ENCODE data around the gene DOCK3.

DOCK3 gene

DNA sequence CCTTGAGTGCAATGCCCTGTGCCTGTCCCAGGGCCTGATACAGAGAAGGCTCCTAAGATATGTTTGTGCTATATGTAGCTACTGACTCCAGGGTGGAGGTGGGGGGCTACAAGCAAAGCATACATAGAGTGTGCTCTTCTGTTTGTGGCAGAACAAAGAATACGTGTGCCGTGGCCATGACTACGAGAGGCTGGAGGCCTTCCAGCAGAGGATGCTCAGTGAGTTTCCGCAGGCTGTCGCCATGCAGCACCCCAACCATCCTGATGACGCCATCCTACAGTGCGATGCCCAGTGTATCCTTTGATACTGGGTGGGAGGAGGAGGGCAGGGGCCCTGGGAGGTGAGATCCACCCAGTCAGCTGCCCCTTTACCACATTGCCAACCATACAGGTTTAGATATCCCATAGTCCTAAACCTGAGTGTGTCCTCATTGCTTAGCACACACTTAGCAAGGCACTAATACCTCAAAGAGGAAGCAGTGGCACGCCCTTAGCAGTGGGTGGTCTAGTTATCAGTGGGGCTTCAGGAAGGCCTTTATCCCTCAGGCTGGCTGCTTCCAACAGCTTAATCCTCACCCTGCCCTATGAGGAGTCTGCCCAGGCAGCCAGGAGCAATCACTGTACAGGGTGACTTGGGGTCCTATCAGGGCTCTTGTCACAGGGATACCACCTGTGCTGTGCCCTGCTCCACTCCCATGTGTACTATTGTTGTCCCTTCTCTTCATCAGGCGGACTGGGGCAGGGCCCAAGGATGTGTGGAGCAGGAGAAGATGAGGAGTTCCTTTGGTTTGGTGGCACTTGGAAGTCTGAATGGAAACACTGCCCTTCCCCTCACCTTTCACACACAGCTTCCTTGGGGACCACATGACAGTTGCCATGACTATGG is 680.2 kb downstream of the DOCK3 start:
- TF ChIP-seq, protein P1, sequence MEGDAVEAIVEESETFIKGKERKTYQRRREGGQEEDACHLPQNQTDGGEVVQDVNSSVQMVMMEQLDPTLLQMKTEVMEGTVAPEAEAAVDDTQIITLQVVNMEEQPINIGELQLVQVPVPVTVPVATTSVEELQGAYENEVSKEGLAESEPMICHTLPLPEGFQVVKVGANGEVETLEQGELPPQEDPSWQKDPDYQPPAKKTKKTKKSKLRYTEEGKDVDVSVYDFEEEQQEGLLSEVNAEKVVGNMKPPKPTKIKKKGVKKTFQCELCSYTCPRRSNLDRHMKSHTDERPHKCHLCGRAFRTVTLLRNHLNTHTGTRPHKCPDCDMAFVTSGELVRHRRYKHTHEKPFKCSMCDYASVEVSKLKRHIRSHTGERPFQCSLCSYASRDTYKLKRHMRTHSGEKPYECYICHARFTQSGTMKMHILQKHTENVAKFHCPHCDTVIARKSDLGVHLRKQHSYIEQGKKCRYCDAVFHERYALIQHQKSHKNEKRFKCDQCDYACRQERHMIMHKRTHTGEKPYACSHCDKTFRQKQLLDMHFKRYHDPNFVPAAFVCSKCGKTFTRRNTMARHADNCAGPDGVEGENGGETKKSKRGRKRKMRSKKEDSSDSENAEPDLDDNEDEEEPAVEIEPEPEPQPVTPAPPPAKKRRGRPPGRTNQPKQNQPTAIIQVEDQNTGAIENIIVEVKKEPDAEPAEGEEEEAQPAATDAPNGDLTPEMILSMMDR (IDR thresholded peaks at IDR 0.05) = no peak

DNA sequence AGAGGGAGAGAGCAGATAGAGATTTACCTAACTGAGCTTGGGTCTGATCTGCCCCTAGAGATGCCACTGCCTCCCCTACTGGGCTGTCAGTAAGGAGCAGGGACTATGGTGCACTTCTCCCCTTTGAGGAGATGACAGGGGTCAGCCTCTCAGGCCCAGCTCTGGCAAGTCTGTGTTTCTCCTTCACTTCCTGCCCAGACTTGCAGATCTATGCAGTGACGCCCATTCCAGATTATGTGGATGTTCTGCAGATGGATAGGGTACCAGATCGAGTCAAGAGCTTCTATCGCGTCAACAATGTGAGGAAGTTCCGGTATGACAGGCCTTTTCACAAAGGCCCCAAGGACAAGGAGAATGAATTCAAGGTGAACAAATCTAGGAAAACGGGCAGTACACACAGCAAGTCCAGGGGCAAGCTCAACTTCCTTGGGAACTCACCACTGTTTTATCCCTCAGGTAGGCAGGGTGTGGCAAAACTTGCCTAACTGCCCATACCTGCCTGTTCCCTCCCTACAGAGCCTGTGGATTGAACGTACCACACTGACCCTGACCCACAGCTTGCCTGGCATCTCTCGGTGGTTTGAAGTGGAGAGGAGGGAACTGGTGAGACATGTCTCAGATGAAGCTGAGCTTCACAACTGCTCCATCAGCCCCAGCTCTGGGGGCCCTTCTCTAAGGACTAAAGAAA is 681.3 kb downstream of the DOCK3 start:
- TF ChIP-seq, protein P1 (IDR thresholded peaks at IDR 0.05) = no peak

DNA sequence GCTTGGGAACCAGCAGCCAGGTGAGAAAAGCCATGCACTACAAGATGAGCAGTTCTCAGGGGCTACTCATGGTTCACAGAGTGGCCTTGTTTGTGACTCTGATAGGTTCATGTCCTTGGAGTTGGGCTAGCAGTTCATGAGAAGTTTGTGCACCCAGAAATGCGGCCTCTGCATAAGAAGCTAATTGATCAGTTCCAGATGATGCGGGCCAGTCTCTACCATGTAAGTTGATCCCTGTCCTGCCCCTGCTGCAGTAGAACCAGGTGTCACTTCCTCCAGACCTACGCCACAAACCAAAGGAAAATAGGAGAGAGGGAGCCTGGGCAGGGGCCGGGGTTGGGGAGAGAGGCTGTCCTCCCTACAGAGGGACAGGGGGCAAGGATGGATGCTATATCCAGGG is 683.1 kb downstream of the DOCK3 start:
- TF ChIP-seq, protein P1 (IDR thresholded peaks at IDR 0.05) = no peak

DNA sequence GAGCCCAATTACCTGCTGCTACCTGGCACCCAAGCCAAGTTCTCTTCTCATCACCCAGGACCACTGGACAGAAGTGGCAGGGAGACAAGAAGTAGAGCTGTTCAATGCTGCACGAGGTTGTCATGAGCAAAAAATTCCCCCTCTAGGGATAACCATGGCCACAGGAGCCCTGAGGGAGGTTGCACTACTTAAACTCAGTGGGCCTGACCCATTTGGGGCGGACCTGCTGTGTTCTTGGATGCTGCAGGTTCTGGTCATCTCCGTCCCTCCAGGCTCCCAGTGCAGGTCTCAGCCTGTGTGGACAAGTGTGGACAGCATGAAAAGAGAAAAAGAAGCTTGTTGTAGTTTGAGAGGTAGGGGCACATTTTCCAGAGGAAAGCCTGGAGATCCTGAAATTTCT is 684.3 kb downstream of the DOCK3 start:
- TF ChIP-seq, protein P1 (IDR thresholded peaks at IDR 0.05) = no peak

DNA sequence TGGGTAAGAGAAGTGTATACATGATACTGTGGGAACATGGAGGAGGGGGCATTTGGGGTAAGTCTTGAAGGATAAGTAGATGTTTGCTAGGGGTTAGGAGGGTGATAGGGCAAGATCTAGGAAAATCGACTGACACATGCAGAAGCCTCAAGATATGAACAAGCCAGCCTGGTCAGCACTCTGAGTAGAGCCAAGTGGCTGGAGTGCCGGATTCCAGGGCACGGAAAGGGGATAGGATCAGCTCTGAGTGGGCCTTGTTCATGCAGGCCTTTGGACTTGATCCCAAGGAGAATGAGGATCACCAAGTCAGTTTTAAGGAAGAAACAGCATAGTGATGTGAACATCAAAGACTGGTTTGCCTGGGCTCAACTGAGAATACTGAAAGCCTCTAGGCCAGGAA is 686.1 kb downstream of the DOCK3 start:
- TF ChIP-seq, protein P1 (IDR thresholded peaks at IDR 0.05) = no peak

DNA sequence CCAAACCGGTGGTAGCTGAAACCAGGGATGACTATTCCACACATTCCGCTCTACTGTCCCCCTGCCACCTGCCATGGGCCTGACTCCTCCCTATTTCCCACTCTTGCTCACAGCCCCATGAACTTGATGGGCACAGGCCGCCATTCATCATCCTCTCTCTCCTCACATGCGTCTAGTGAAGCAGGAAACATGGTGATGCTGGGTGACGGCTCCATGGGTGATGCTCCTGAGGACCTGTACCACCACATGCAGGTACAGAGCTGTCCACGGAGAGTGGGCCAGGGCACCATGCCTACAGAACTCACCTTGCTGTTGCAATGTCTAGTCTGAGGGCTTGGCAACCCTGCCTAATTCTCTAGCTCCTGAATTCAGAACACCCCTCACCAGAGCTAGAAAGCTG is 687.0 kb downstream of the DOCK3 start:
- TF ChIP-seq, protein P1 (IDR thresholded peaks at IDR 0.05) = no peak

DNA sequence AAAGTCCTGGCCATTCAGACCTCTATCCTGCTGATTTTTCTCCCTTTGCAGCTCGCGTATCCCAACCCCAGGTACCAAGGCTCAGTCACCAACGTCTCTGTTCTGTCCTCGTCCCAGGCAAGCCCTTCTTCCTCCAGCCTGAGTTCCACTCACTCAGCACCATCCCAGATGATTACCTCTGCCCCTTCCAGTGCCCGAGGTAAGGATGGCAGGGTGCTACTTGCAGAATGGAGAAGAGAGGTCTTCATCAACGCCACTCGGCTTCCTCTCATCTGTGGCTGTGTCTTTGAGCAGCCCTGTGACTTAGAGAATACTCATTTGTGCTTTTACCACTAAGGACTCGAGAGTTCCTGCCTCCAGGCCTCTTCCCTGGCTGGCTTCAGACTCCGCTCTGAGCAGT is 687.7 kb downstream of the DOCK3 start:
- TF ChIP-seq, protein P1 (IDR thresholded peaks at IDR 0.05) = no peak
